Nephron (organoid): ENCODE measurements around the gene MS4A12.

ENCODE experiments used
- H3K27ac Mint-ChIP-seq, 3 experiments: 2 replicates each; pipeline ENCODE4 v1.8.0; 2020; ENCODE audit warnings: mixed read lengths in 3 of 3, mild to moderate bottlenecking in 2 of 3, moderate library complexity in 1 of 3
- H3K27me3 Mint-ChIP-seq: 2 replicates; pipeline ENCODE4 v1.8.0; 2021; ENCODE audit warnings: low read depth, mild to moderate bottlenecking, moderate library complexity, mixed read lengths
- H3K36me3 Mint-ChIP-seq: 2 replicates; pipeline ENCODE4 v1.8.0; 2020; ENCODE audit warnings: low read depth, mixed read lengths
- H3K4me1 Mint-ChIP-seq: 2 replicates; pipeline ENCODE4 v1.8.0; 2020; ENCODE audit warnings: mixed read lengths
- H3K4me3 Mint-ChIP-seq, 3 experiments: 2 replicates each; pipeline ENCODE4 v1.8.0; 2020; ENCODE audit warnings: mild to moderate bottlenecking in 3 of 3, mixed read lengths in 3 of 3, moderate library complexity in 2 of 3
- H3K9me3 Mint-ChIP-seq: 2 replicates; pipeline ENCODE4 v1.8.0; 2020; ENCODE audit warnings: mixed read lengths
- CTCF ChIP-seq, 3 experiments: fragments of 200-600 bp; sonication (generic); IDR thresholded peaks; one replicate each; pipeline ENCODE4 v1.5.0; 2021; ENCODE audit warnings: antibody characterized with exemption in 3 of 3; ENCODE audit not compliant: unreplicated experiment in 3 of 3

Gene MS4A12

GRCh38 chr11:60457576-60457975 lies 35.0 kb upstream of the MS4A12 start:
- TF ChIP-seq CTCF (IDR thresholded peaks at IDR 0.05; ENCODE audit: unreplicated experiment in 3 of 3): no peak
- no peaks in the 10 kb centered on the region for H3K9me3 Mint-ChIP-seq
- H3K4me1 Mint-ChIP-seq: no peaks in the 10 kb centered on the region
- no peak overlapping the region for H3K27ac Mint-ChIP-seq
- H3K27me3 Mint-ChIP-seq: peaks cover 12% of the 10 kb centered on the region
- H3K4me3 Mint-ChIP-seq: no peak overlapping the region
- H3K36me3 Mint-ChIP-seq: no peaks in the 10 kb centered on the region

GRCh38 chr11:60459345-60459744 lies 33.2 kb upstream of the MS4A12 start:
- TF ChIP-seq CTCF (IDR thresholded peaks at IDR 0.05; ENCODE audit: unreplicated experiment in 3 of 3): no peak
- no peaks in the 10 kb centered on the region for H3K9me3 Mint-ChIP-seq
- H3K4me3 Mint-ChIP-seq: no peak overlapping the region
- H3K27me3 Mint-ChIP-seq: peaks cover 7% of the 10 kb centered on the region
- H3K27ac Mint-ChIP-seq: no peak overlapping the region
- H3K4me1 Mint-ChIP-seq: no peaks in the 10 kb centered on the region
- H3K36me3 Mint-ChIP-seq: no peaks in the 10 kb centered on the region

GRCh38 chr11:60468829-60469228 lies 23.7 kb upstream of the MS4A12 start:
- H3K4me3 Mint-ChIP-seq: no peak overlapping the region
- H3K9me3 Mint-ChIP-seq: no peaks in the 10 kb centered on the region
- peaks cover 4% of the 10 kb centered on the region for H3K27me3 Mint-ChIP-seq
- no peaks in the 10 kb centered on the region for H3K36me3 Mint-ChIP-seq
- no peak overlapping the region for H3K27ac Mint-ChIP-seq
- H3K4me1 Mint-ChIP-seq: no peaks in the 10 kb centered on the region
- no peak for TF ChIP-seq CTCF (IDR thresholded peaks at IDR 0.05; ENCODE audit: unreplicated experiment in 3 of 3)

GRCh38 chr11:60469723-60470122 lies 22.9 kb upstream of the MS4A12 start:
- H3K4me3 Mint-ChIP-seq: no peak overlapping the region
- H3K4me1 Mint-ChIP-seq: no peaks in the 10 kb centered on the region
- no peak for TF ChIP-seq CTCF (IDR thresholded peaks at IDR 0.05; ENCODE audit: unreplicated experiment in 3 of 3)
- no peak overlapping the region for H3K27ac Mint-ChIP-seq
- H3K36me3 Mint-ChIP-seq: no peaks in the 10 kb centered on the region
- peaks cover 4% of the 10 kb centered on the region for H3K27me3 Mint-ChIP-seq
- H3K9me3 Mint-ChIP-seq: no peaks in the 10 kb centered on the region

GRCh38 chr11:60477035-60477445 lies 15.5 kb upstream of the MS4A12 start:
- Mint-ChIP-seq H3K36me3 (no peaks in the 10 kb centered on the region), H3K4me1 (no peaks in the 10 kb centered on the region), H3K27me3 (peaks cover 4% of the 10 kb centered on the region), H3K27ac (no peak overlapping the region), H3K4me3 (no peak overlapping the region), H3K9me3 (peaks cover 4% of the 10 kb centered on the region)
- no peak for TF ChIP-seq CTCF (IDR thresholded peaks at IDR 0.05; ENCODE audit: unreplicated experiment in 3 of 3)

GRCh38 chr11:60482361-60482760 lies 10.2 kb upstream of the MS4A12 start:
- TF ChIP-seq CTCF (IDR thresholded peaks at IDR 0.05; ENCODE audit: unreplicated experiment in 3 of 3): no peak
- no peak overlapping the region for H3K27ac Mint-ChIP-seq
- H3K9me3 Mint-ChIP-seq: peaks cover 2% of the 10 kb centered on the region
- H3K4me3 Mint-ChIP-seq: no peak overlapping the region
- no peaks in the 10 kb centered on the region for H3K4me1 Mint-ChIP-seq
- H3K36me3 Mint-ChIP-seq: no peaks in the 10 kb centered on the region
- H3K27me3 Mint-ChIP-seq: no peaks in the 10 kb centered on the region
